Erythroblast (primary cell): ENCODE results near the gene TENM3.

Experiments
- DNase-seq, 2 experiments: peaks; one replicate each; lab custom pipeline; 2025; lab: John Stamatoyannopoulos, UW
- GATA1 ChIP-seq: IDR thresholded peaks from 2 replicates; pipeline ENCODE4 v1.6.1; 2011; ENCODE audit warnings: low read depth, mild to moderate bottlenecking, control low read depth, low read length, moderate library complexity
- POLR2A ChIP-seq: IDR thresholded peaks from 2 replicates; pipeline ENCODE4 v1.6.1; 2011; ENCODE audit warnings: mild to moderate bottlenecking, low read length

The TENM3 gene

GRCh38 chr4:182552948-182553347, 309.7 kb downstream of the TENM3 start:
- DNase-seq = no peak
- TF ChIP-seq GATA1 (no peak), POLR2A (no peak)

- no peak for DNase-seq
- TF ChIP-seq GATA1 (no peak), POLR2A (no peak)
Measured at GRCh38 chr4:182553653-182554052, 310.5 kb downstream of the TENM3 start.

GRCh38 chr4:182554736-182555135, 311.5 kb downstream of the TENM3 start:
- TF ChIP-seq GATA1 = no peak
- no peak for TF ChIP-seq POLR2A
- no peak for DNase-seq

- TF ChIP-seq GATA1 (no peak), POLR2A (no peak)
- DNase-seq = no peak
Measured at GRCh38 chr4:182555997-182556418, 312.8 kb downstream of the TENM3 start.

GRCh38 chr4:182556580-182556979, 313.4 kb downstream of the TENM3 start:
- no peak for DNase-seq
- no peak for TF ChIP-seq POLR2A
- TF ChIP-seq GATA1 = no peak

- TF ChIP-seq GATA1 = no peak
- no peak for DNase-seq
Measured at GRCh38 chr4:182560358-182560757, 317.2 kb downstream of the TENM3 start.

- no peak for DNase-seq
- TF ChIP-seq POLR2A (no peak), GATA1 (no peak)
Measured at GRCh38 chr4:182562350-182562749, 319.1 kb downstream of the TENM3 start.

- DNase-seq = no peak
- TF ChIP-seq GATA1 (no peak), POLR2A (no peak)
Measured at GRCh38 chr4:182564724-182565369, 321.6 kb downstream of the TENM3 start.

- TF ChIP-seq GATA1 (no peak), POLR2A (no peak)
- no peak for DNase-seq
Measured at GRCh38 chr4:182567119-182567518, 323.9 kb downstream of the TENM3 start.

GRCh38 chr4:182569561-182569960, 326.4 kb downstream of the TENM3 start:
- no peak for DNase-seq
- TF ChIP-seq POLR2A = no peak
- TF ChIP-seq GATA1 = no peak

- no peak for DNase-seq
- TF ChIP-seq GATA1 (no peak), POLR2A (no peak)
Measured at GRCh38 chr4:182574706-182575105, 331.5 kb downstream of the TENM3 start.

GRCh38 chr4:182575225-182575624, 332.0 kb downstream of the TENM3 start:
- TF ChIP-seq GATA1 (no peak), POLR2A (no peak)
- DNase-seq = no peak

- DNase-seq = no peak
- no peak for TF ChIP-seq GATA1
- no peak for TF ChIP-seq POLR2A
Measured at GRCh38 chr4:182576601-182577289, 333.5 kb downstream of the TENM3 start.

GRCh38 chr4:182577411-182577810, 334.2 kb downstream of the TENM3 start:
- TF ChIP-seq POLR2A = no peak
- no peak for TF ChIP-seq GATA1
- DNase-seq = no peak

- TF ChIP-seq POLR2A = no peak
- no peak for TF ChIP-seq GATA1
- no peak for DNase-seq
Measured at GRCh38 chr4:182578402-182578801, 335.2 kb downstream of the TENM3 start.
